HG03354 (cell line): ENCODE results near the gene CEP104.

Source experiments
- ATAC-seq: cut with Tn5 transposase; IDR thresholded peaks from one replicate; pipeline ENCODE4 v1.9.1; 2021; ENCODE audit warnings: mild to moderate bottlenecking; ENCODE audit not compliant: unreplicated experiment, poor library complexity, severe bottlenecking

The CEP104 gene

DNA sequence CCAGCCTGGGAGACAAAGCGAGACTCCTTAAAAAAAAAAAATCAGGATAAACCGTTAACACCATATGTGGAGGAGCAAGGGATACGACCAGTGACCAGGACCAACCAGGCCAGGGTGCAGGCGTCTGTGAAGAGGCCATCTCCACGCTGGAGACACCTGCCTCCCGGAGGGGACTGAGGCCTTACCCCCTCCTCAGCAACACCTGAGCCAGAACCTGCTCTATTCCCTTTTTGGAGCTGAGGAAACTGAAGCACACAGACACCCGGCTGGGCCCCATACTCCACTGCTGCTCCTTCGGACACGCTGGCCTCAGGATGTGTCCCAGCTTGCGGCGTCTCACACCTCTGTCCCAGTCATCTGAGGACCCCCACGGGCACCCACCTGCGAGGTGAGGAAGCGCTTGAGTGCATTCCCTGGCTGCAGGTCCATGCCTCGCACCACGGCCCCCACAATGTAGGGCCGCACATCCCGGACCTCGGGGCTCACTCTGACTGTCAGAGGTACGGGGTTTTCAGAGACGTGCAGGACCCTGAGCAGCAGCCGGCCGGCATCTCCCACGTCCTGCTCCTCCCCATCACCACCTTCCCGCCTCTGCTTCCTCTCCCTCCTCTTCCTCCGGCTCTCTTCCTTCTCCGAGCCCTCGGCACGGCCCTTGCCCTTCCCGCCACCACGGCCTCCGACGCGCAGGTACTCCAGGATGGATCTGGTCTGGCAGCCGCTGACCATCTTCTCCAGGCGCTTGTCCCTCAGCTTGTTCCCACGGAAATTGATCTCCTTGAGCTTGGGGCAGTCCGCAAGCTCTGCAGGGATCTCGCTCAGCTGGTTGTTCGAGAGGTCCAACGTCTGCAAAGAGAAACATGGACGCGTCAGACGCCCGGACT is 70.3 kb downstream of the CEP104 start:
- ATAC-seq: no peak

DNA sequence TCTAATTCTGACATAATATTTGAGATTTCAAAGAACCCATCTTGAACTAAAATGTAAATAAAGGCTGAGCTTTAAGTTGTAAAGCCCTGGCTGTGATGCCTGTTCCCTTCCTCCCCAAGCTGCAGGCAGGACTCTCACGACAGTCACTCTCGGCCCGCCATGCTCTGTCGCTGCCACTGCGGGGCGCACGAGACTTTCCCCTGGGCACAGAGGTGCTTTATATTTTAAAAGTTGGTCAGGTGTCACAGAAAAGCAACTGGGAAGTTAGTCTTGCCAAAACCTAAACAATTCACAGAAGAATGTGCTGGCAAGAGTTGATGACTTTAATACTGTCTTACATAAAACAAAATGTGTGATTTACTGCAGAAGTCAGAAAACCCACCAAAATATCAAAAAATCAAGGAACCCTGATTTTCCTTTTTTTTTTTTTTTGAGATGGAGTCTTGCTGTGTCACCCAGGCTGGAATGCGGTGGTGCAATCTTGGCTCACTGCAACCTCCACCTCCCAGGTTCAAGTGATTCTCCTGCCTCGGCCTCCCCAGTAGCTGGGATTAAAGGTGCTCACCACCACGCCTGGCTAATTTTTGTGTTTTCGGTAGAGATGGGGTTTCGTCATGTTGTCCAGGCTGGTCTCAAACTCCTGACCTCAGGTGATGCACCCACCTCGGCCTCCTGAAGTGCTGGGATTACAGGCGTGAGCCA is 71.4 kb downstream of the CEP104 start:
- ATAC-seq: no peak

DNA sequence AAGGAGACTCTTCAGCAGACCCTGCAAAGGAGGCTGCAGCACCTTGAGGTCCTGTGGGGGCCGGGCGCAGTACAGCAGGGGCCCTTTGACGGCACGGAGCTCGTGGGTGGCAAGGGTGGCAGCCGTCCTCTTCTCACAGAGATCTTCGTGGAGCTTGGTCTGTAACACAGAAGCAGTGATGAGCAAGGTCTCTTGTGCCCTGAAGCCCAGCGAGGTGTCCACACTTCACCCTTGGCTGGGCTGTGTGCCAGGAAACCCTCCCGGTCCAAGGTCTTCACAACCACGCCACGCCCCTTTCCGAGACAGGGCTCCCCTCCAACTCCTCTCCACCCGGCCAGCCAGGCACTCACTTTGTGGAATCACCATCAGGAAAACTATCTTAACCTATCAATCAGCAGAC is 72.0 kb downstream of the CEP104 start:
- ATAC-seq: no peak

DNA sequence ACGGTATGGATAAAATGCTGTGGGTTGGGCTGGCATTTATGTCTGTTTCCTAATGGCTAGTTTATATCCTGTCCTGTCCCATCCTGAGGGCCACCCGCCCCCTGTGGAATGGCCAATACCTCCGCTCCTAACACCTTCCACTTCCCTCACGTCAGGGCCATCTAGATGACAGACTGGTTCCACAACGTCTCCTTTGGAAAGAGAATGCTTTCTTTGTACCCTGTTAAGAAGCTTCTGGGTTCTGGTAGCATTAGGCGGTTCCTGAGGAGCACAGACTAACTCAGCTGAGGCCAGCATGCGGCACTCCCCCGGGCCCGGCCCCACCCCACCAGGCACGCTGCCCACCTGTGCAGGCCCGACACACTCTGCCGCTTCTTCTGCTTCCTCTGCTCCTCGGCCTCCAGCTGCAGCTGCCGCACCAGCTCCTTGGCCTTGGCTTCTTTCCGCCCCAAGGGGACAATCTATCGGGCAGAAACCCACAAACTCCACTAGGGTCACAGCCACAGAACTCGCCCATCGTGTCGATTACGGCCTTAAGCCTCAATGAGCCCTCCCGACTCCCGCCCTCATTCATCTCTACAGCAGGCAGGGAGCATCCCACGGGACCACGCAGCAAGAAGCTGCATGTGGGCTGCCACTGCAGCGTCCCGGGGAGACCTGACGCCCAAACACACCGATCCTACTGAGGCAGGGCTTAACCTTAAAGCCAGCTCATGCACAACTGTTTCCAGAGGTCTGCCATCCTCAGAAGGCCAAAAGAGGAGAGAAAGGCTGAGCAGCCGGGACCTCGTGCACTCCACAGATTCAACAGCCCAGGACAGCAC is 73.1 kb downstream of the CEP104 start:
- ATAC-seq: no peak

DNA sequence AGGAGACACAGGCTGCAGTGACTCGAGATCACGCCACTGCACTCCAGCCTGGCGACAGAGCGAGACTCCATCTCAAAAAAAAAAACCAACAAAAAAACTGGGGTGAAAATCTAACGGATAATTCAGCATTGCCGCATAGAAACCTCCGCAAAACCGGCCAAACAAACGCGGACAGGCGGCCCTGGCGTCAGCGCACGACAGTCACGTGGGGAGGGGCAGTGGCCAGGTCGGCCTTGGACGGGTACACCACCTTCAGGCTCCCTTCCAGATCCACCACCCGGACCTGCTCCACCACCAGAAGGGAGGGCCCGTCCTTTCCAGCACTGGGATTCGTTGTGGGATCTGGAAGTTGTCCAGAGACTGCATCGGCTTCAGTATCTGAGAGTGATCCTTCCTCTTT is 76.1 kb downstream of the CEP104 start:
- no peak for ATAC-seq

DNA sequence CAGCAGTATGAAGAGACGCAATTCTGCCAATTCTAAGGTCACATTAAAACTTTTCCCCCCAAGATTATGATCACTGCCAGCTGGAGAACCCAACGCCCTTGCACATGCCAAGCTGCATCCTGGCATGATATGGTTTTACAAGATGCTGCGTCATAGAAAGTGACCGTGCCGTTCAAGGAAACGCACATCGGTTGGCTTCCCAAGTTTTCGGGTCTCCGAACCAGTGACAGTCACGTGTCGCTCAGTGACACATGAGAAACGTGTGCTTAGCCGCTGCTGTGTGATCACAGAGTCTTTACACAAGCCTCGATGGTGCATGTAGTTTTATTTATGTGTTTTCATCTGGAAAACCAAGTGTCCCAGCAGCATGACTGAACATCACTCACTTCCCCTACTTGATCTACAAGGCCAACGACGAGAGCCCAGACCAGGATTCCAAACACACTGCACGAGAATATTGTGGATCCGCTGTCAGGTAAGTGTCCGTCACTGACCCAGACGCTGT is 77.0 kb downstream of the CEP104 start:
- ATAC-seq: no peak

DNA sequence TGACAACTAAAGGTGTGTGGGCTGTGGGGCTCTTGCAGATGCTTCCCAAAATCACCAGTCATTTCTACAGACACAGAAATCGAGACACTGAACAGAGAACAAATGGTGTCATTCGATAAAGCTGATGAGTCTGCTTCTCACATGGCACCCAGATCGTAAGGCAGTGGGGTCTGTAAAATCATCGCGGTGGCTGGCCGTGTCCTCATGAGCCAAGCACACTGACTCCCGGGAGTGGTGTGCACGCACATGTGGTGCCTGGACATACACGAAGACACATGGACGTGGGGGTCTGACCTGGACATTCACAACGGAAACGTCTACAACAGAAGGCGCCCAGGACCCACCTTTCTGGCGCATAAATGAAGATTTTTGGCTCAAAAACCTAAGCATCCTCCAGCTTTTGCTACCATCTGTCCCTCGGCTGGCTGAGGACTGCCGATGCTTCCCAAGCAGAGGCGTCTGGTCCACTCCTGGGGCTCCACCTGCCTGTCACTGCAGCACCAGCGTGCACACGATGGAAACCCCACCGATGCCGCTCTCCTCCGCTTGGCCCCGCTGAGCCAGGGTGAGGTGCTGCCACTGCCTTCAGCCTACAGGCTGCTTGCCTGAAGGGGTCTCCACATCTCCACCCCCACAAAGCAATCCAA is 77.6 kb downstream of the CEP104 start:
- ATAC-seq: no peak

DNA sequence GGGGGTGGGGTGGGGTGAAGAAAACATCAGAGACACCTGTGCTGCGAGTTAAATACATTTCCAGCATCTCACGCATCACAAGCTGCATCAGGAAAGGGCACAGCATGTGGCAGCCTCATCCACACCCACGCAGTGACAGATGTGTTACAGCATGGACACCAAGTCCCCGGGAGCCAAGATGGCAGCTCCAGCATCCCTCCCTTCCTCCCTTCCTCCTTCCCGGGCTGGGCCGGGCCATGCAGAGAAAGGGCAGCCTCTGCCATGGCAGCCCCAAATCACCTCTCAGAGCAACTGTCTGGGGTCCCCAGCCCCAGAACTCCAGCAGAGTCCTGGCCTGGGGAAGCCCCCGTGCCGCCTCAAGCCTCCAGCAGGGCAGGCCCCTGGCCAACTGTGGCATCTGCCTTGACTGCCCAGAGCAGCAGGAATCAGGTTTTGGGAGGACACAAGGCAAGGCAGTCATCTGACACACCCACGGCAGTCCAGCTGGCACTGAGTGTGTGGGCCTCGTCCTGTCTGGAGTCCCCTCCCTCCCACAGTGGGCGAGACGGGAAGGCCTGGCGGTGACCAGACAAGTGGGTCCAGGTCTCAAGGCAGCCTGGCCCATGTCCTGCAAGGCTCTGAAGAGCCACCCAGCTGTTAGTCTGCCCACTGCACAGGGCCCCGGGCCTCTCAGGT is 78.3 kb downstream of the CEP104 start:
- ATAC-seq: no peak

DNA sequence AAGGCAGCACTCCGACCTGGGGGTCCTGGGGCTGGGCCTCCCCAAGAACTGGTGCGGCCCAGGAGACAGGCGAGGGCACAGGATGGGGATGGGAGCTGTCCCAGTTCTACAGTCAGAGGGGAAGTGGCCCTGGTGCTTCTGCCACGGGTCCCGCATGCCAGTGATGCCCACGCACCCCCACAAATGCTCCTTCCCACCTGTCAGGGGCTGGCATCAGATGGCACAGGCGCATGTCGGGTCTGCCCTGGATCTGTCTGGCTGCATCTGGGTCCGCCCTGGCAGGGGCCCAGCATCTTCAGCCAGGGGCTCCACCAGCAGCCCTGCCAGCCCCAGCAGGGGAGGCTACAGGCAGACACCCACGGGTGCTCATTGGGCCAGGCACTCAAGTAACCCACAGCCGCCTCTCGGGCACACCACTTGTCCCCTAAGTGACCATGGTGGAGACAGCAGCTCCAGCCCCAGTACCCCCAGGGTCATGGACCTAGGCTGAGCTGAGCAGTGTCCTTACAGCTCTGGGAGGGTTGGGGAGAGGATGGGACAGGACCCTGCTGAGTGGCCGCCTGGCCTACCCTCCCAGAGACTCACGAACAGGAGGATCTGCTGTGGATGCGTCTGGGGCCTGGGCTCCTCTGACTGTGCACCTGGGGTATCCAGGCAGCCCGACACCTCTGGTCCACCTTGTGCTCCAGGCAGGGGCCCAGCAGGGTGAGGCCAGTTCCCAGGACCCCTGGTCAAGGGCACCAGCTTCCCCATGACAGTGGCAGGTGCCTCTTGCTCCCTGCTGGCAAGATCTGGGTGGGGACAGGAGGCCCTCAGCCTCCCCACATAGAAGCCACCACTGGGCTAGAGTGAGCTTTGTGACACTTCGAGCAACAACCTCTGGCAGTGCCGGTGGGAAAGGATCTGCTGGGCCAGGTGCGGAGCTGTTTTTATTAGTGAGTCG is 79.1 kb downstream of the CEP104 start:
- ATAC-seq: no peak

DNA sequence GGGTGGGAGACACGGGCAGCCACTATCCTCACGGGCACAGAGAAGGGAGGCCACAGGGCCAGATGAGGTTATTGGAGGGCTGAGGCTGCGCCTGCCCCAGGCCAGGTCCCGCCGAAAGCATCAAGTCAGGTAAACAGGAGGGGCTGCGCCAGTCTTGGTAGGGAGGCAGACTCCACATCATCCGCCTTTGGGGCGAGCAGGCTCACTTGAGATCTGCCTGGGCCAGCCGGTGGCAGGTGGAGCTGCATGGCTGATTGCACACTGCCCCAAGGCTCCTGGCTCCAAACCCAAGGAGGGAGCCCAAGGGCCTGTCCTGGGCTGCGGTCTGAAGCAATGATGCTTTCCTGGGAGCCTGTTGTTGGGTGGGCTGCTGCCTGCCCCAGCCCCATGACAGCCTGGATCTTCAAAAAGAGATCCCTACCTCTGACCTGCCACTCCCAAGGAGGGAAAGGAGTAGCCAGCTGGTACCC is 79.9 kb downstream of the CEP104 start:
- no peak for ATAC-seq

DNA sequence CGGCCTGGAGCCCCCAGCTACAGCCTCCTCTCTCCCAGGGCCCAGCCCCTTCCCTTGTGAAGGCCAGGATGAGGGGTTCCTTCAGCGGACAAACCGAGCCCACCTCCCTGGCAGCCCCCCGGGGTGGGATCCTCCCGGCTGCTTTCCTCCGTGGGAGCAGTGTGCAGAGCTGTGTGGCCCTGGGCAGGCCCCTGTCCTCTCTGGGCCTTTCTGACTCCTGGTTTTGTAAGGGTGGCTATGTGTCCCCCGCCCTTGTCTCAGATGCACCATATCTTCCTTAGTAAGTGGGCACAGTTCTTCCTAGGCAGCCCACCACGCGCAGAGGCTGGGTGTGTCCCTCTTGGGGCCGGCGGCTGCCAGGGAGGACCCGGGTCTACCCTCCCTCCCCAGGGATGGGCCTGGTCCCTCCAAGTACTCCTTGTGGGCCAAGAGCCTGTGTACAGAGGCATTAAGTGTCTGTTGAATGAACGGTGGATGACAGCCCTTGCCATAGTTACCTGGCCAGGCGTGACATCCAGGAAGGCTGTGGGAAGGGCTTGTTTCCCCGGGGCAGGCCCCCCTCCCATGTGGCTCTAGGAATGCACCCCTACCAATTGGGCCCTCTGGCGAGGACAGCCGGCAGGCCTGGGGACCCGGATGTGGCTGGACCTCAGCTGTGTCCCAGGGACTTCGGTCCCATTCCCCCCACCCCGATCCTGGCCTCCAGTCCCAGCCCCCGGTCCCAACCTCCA is 80.6 kb downstream of the CEP104 start:
- ATAC-seq: no peak

DNA sequence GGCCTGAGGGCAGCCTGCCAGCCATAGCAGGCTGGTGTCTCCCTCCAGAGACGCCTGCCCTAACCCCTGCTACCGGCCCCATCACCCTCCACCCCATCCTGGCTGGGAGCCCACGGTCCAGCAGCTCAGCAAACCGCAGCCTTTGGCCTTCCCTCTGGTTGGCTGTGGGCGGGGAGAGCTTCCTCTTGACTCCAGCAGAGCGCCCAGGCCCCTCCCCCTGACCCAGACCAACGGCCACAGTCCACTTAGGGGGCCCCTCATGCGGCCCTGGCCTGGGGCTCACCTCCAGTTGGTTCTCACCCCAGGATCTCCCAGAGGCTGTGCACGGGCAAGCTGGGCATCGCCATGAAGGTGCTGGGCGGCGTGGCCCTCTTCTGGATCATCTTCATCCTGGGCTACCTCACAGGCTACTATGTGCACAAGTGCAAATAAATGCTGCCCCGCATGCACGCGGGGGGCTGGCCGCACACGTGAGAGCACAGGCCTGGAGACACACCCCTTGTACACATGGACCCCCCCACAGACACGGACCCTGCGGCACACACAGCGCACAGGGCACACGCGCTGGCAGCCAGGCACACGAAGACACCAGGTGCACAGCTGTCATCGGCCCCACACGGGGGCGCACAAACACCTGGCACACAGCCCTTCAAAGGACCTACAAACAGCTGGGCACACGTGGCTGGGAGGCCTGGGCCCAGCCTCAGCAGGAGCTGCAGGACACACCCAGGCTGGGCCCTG is 81.4 kb downstream of the CEP104 start:
- ATAC-seq: no peak

DNA sequence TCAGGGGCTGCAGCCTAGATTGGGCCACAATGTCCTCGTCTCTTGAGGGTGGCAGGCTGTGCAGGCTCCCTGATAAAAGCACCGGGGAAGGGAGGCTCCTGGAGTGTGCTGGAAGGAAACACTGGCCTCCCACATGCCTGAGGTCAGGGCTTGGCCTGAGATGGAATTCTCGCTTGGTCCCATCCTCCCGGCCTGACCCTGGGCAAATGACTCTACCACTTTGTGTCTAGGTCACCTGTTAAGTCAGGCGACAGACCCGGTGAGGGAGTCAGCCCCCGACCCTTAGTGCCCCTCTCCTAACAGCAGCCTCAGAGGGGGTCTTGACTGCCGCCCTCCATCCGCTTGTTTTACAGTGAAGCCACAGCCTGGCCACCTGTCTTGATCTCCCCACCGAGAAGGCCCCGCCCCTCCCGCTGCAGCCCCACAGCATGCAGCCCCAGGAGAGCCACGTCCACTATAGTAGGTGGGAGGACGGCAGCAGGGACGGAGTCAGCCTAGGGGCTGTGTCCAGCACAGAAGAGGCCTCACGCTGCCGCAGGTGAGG is 82.0 kb downstream of the CEP104 start:
- no peak for ATAC-seq

DNA sequence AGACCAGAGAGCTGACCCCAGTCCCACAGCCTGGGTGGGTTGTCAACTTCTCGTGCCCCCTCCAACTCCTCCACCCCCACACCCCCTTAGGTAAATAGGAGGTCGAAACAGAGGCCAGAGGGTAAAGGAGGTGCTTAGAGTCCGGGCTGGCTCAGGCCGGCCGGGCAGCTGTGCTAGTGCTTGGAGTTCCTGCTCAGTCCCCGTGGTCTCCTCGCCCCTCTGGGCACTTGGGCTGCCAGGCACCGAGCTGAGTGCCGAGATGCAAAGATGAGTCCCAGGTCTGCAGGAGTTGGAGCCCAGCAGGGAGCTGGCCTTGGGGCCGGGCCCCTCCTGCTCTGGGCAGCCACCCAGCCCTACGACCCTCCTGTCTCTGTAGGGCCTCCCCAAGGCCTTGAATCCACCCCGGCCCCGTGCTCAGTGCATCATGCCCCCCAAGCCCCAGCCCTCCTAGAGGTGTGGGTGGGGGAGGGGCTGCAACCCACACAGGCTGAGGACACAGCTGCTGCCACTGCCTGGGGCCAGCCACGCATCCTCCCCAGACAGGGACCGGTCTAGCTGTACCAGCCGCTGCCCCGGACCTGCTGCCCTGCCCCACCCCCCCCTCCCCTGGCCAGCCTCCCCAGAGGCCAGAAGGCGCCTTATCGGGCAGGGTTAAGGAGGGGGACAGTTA is 82.6 kb downstream of the CEP104 start:
- no peak for ATAC-seq

DNA sequence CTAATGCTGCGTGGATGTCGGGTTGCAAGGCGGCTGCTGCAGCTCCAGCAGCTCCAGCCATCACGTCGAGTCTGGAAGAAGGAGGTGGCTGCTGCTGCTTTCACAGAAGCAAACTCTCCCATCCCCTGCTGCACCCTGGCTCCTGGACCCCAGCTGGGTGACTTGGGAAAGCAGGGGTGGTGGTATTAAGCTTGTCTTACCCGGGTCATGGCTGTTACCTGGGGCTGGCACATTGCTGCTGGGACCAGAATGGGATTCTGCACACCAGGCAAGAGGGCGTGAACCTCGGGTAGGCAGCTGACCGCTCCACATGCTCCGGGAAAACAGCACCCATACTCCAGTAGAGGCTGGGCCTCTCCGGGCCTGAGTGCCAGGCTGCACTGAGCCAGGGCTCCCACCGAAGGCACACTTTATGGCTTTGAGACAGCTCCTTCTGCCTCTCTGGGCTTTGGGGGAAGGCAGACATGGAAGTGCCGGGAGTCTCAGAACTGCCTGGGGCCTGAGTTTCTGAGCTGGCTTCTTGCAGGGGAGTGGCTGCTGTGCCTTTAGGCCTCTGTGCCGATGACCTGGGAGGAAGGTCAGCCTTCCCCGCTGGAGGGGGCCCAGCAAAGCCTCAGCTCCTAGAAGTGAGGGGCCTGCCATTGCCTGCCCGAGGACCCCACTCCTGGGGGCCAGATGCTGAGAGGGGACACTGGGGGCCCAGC is 83.3 kb downstream of the CEP104 start:
- ATAC-seq: no peak
